ENCODE results near the gene PIGS. TPM values are rescaled to one million over a fixed set of nuclear protein-coding genes. Genes with fewer than 3 reads are reported as not detected.

The PIGS gene
- total and polyA plus RNA-seq, 9 of the 15 experiments (the other 6 are each of a cell fraction or from before 2014, with no cell fraction given) = 47.5 to 138 (median 57.6) TPM

DNA sequence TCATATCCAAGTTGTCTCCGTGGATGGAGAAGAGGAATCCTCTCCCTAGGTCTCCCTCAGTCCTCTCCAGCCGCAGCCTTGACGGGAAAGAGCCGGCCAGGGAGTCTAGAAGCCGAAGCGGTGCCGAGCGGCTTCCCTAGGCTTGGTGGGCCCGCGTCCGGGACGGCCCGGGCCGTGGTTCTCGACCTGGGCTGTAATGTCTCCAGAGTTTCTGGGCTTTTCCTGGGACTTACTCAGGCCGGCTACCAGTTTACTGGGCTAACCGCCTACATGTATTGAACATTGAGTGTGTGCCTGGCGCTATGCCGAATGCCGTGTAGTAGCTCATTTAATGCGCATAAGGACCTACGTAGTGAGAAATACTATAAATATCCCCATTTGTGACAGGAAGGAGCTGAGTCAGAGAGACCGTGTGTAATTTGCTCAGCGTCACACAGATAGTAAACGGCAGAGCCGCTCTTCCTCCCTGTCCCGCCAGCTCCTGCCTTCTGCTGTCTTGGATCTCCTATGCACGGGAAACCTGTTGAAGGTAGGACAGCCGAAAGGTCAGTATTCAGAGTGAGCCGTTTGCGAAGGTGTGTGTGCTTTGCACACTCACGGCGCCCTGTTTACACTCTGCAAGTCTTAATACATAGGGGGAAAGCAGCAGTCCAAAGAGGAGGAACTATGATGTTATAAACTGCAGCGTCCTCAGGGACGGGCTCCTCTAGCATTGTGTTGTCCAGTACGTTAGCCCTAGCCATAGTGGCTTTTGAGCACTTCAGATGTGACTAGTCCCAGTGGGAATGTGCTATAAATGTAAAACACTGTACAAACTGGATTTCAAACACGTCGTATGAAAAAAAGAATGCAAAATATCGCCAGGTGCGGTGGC is 28.2 kb upstream of the PIGS start (continued):
- TF ChIP-seq, protein P1, sequence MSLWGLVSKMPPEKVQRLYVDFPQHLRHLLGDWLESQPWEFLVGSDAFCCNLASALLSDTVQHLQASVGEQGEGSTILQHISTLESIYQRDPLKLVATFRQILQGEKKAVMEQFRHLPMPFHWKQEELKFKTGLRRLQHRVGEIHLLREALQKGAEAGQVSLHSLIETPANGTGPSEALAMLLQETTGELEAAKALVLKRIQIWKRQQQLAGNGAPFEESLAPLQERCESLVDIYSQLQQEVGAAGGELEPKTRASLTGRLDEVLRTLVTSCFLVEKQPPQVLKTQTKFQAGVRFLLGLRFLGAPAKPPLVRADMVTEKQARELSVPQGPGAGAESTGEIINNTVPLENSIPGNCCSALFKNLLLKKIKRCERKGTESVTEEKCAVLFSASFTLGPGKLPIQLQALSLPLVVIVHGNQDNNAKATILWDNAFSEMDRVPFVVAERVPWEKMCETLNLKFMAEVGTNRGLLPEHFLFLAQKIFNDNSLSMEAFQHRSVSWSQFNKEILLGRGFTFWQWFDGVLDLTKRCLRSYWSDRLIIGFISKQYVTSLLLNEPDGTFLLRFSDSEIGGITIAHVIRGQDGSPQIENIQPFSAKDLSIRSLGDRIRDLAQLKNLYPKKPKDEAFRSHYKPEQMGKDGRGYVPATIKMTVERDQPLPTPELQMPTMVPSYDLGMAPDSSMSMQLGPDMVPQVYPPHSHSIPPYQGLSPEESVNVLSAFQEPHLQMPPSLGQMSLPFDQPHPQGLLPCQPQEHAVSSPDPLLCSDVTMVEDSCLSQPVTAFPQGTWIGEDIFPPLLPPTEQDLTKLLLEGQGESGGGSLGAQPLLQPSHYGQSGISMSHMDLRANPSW (CRISPR knock-in tag; IDR thresholded peaks at IDR 0.05) = no peak; the same call in 1 of the 2 replicates
- TF ChIP-seq KDM4B (IDR thresholded peaks at IDR 0.05; ENCODE audit: borderline replicate concordance in 2 of 2, low read depth in 1 of 2) (no peak), TCFL5 (CRISPR knock-in tag; conservative IDR thresholded peaks at IDR 0.05) (no peak), MTA3 (IDR thresholded peaks at IDR 0.05; ENCODE audit: borderline replicate concordance) (peak; percentile 21; the same call in 1 of the 2 replicates), ZFPM2 (CRISPR knock-in tag; IDR thresholded peaks at IDR 0.05) (0 out of 2 replicates have a peak, but pooled peaks have one; percentile 65), IFI16 (CRISPR knock-in tag; IDR thresholded peaks at IDR 0.05) (no peak), RBFOX2 (IDR thresholded peaks at IDR 0.05; ENCODE audit: low read depth, low read length) (peak; percentile 81; the same call in 1 of the 2 replicates), ZNF507 (tag; conservative IDR thresholded peaks at IDR 0.05) (no peak), ZNF57 (CRISPR knock-in tag; IDR thresholded peaks at IDR 0.05) (no peak), CTBP1 (IDR thresholded peaks at IDR 0.05; ENCODE audit: borderline replicate concordance) (no peak; the same call in 1 of the 2 replicates), CHD4 (IDR thresholded peaks at IDR 0.05; ENCODE audit: insufficient read depth, insufficient replicate concordance, low read depth, low read length, poor library complexity, severe bottlenecking) (no peak), ILK (tag; IDR thresholded peaks at IDR 0.05; ENCODE audit: borderline replicate concordance, low read depth) (no peak)
- TF ChIP-seq, protein P2, sequence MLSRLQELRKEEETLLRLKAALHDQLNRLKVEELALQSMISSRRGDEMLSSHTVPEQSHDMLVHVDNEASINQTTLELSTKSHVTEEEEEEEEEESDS (CRISPR knock-in tag; IDR thresholded peaks at IDR 0.05) = no peak
- TF ChIP-seq, protein P3, sequence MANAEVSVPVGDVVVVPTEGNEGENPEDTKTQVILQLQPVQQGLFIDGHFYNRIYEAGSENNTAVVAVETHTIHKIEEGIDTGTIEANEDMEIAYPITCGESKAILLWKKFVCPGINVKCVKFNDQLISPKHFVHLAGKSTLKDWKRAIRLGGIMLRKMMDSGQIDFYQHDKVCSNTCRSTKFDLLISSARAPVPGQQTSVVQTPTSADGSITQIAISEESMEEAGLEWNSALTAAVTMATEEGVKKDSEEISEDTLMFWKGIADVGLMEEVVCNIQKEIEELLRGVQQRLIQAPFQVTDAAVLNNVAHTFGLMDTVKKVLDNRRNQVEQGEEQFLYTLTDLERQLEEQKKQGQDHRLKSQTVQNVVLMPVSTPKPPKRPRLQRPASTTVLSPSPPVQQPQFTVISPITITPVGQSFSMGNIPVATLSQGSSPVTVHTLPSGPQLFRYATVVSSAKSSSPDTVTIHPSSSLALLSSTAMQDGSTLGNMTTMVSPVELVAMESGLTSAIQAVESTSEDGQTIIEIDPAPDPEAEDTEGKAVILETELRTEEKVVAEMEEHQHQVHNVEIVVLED (CRISPR knock-in tag; IDR thresholded peaks at IDR 0.05) = no peak
- TF ChIP-seq, protein P4, sequence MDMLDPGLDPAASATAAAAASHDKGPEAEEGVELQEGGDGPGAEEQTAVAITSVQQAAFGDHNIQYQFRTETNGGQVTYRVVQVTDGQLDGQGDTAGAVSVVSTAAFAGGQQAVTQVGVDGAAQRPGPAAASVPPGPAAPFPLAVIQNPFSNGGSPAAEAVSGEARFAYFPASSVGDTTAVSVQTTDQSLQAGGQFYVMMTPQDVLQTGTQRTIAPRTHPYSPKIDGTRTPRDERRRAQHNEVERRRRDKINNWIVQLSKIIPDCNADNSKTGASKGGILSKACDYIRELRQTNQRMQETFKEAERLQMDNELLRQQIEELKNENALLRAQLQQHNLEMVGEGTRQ (CRISPR knock-in tag; IDR thresholded peaks at IDR 0.05) = no peak
- TF ChIP-seq, protein P5, sequence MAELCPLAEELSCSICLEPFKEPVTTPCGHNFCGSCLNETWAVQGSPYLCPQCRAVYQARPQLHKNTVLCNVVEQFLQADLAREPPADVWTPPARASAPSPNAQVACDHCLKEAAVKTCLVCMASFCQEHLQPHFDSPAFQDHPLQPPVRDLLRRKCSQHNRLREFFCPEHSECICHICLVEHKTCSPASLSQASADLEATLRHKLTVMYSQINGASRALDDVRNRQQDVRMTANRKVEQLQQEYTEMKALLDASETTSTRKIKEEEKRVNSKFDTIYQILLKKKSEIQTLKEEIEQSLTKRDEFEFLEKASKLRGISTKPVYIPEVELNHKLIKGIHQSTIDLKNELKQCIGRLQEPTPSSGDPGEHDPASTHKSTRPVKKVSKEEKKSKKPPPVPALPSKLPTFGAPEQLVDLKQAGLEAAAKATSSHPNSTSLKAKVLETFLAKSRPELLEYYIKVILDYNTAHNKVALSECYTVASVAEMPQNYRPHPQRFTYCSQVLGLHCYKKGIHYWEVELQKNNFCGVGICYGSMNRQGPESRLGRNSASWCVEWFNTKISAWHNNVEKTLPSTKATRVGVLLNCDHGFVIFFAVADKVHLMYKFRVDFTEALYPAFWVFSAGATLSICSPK (IDR thresholded peaks at IDR 0.05; ENCODE audit: borderline replicate concordance) = no peak
- TF ChIP-seq, protein P6, sequence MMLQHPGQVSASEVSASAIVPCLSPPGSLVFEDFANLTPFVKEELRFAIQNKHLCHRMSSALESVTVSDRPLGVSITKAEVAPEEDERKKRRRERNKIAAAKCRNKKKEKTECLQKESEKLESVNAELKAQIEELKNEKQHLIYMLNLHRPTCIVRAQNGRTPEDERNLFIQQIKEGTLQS (IDR thresholded peaks at IDR 0.05) = peak; percentile 65
- TF ChIP-seq, protein P6 (CRISPR knock-in tag; conservative IDR thresholded peaks at IDR 0.05) = peak; percentile 70
